ENCODE results near the gene IRF7.

Gene IRF7

GRCh38 chr11:625636-626268 lies 10.0 kb upstream of the IRF7 start:
- DNase-seq (ENCODE audit: low spot score): no peak
- no peak for TF ChIP-seq CTCF (IDR thresholded peaks at IDR 0.05; ENCODE audit: extremely low read depth, insufficient read depth, missing control alignments)
- in situ Hi-C loops (cut with MboI; ENCODE audit: low pct_unique_long_range_greater_than_20kb, low sequenced_read_pairs, unreplicated experiment): no loop called here

- in situ Hi-C loops (cut with MboI; ENCODE audit: low pct_unique_long_range_greater_than_20kb, low sequenced_read_pairs, unreplicated experiment): no loop called here
- no peak for TF ChIP-seq CTCF (IDR thresholded peaks at IDR 0.05; ENCODE audit: extremely low read depth, insufficient read depth, missing control alignments)
- DNase-seq (ENCODE audit: low spot score): no peak
Observed at GRCh38 chr11:624705-625635, 9.2 kb upstream of the IRF7 start, which contains the start of gene CDHR5. TSS of gene CDHR5 (minus strand) at chr11:624955. CDS start at chr11:624902, 53 bp downstream.

GRCh38 chr11:623999-624704 lies 8.4 kb upstream of the IRF7 start:
- no peak for DNase-seq (ENCODE audit: low spot score)
- no peak for TF ChIP-seq CTCF (IDR thresholded peaks at IDR 0.05; ENCODE audit: extremely low read depth, insufficient read depth, missing control alignments)
- in situ Hi-C loops (cut with MboI; ENCODE audit: low pct_unique_long_range_greater_than_20kb, low sequenced_read_pairs, unreplicated experiment): no loop called here

GRCh38 chr11:623349-623869 lies 7.7 kb upstream of the IRF7 start:
- no peak for TF ChIP-seq CTCF (IDR thresholded peaks at IDR 0.05; ENCODE audit: extremely low read depth, insufficient read depth, missing control alignments)
- in situ Hi-C loops (cut with MboI; ENCODE audit: low pct_unique_long_range_greater_than_20kb, low sequenced_read_pairs, unreplicated experiment): no loop called here
- no peak for DNase-seq (ENCODE audit: low spot score)

- no peak for DNase-seq (ENCODE audit: low spot score)
- no peak for TF ChIP-seq CTCF (IDR thresholded peaks at IDR 0.05; ENCODE audit: extremely low read depth, insufficient read depth, missing control alignments)
- in situ Hi-C loops (cut with MboI; ENCODE audit: low pct_unique_long_range_greater_than_20kb, low sequenced_read_pairs, unreplicated experiment): no loop called here
Observed at GRCh38 chr11:621838-622237, 6.1 kb upstream of the IRF7 start.

Measured in GM13977 (cell line).